Osteoblast (primary cell): ENCODE measurements around the gene ATRNL1. TPM values are rescaled to one million over a fixed set of nuclear protein-coding genes. Genes with fewer than 3 reads are reported as not detected.

Experiments
- DNase-seq: peaks from one replicate; pipeline ENCODE4 v3.0.0; 2011; ENCODE audit warnings: low spot score, mixed read lengths; ENCODE audit not compliant: insufficient read length; ENCODE audit errors: missing footprints
- H2AFZ ChIP-seq: 2 replicates; pipeline ENCODE4 v1.6.0; 2011; ENCODE audit warnings: mild to moderate bottlenecking, low read length
- H3K27ac ChIP-seq: 2 replicates; pipeline ENCODE4 v1.5.1; 2011; ENCODE audit warnings: mild to moderate bottlenecking, low read depth, low read length, moderate library complexity
- H3K27me3 ChIP-seq: 2 replicates; pipeline ENCODE4 v1.6.0; 2012; ENCODE audit warnings: mild to moderate bottlenecking, control low read depth, inconsistent platforms, low read length, moderate library complexity; ENCODE audit not compliant: insufficient read depth
- H3K36me3 ChIP-seq: 2 replicates; pipeline ENCODE4 v1.5.1; 2011; ENCODE audit warnings: mild to moderate bottlenecking, low read length, control low read depth, moderate library complexity; ENCODE audit not compliant: insufficient read depth
- H3K4me1 ChIP-seq: 2 replicates; pipeline ENCODE4 v1.5.1; 2011; ENCODE audit warnings: mild to moderate bottlenecking, low read length, control low read depth, moderate library complexity; ENCODE audit not compliant: insufficient read depth
- H3K4me2 ChIP-seq: 2 replicates; pipeline ENCODE4 v1.6.0; 2011; ENCODE audit warnings: mild to moderate bottlenecking, low read length; ENCODE audit not compliant: insufficient read depth
- H3K4me3 ChIP-seq: fragments of 200-600 bp; sonication (generic); 3 replicates; pipeline ENCODE4 v1.5.1; 2012; ENCODE audit warnings: mild to moderate bottlenecking, low read length, inconsistent platforms; ENCODE audit not compliant: insufficient read depth
- H3K79me2 ChIP-seq: 2 replicates; pipeline ENCODE4 v1.6.0; 2012; ENCODE audit warnings: mild to moderate bottlenecking, low read length, control low read depth, inconsistent platforms; ENCODE audit not compliant: insufficient read depth
- H3K9me3 ChIP-seq: 2 replicates; pipeline ENCODE4 v1.5.1; 2011; ENCODE audit warnings: low read depth, low read length, control low read depth
- H4K20me1 ChIP-seq: 2 replicates; pipeline ENCODE4 v1.6.0; 2012; ENCODE audit warnings: mild to moderate bottlenecking, low read length, control low read depth; ENCODE audit not compliant: insufficient read depth
- CTCF ChIP-seq: IDR thresholded peaks from 2 replicates; pipeline ENCODE4 v1.5.1; 2011; ENCODE audit warnings: mild to moderate bottlenecking, low read depth, low read length, moderate library complexity; ENCODE audit errors: extremely low read depth
- total RNA-seq: library from RNA; depleted of rRNA; stranded (reverse); fragments of >200 nt; gene quantifications from 2 replicates; pipeline ENCODE4 v1.2.3, GENCODE V29; 2012

ATRNL1 gene
- total RNA-seq, 1 donor = 1.4 TPM

DNA sequence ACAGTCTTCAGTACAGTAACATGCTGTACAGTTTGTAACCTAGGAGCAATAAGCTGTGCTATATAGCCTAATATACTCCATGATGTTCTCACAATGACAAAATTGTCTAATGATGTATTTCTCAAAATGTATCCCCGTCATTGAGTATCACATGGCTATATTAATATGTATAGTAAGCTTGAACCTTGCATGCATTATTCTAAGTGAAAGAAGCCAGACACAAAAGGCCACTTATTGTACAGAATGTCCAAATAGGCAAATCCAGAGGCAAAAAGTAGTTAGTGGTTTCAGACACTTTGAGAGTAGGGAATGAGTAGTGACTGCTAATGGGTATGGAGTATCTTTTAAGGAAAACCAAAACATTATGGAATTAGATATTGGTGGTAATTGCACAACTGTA lies 545.1 kb downstream of the ATRNL1 start:
- Histone ChIP-seq H3K4me3 (no peak overlapping the region), H3K4me2 (no peak overlapping the region), H2AFZ (no peak overlapping the region), H4K20me1 (no peaks in the 10 kb centered on the region), H3K27ac (no peak overlapping the region), H3K27me3 (no peaks in the 10 kb centered on the region), H3K36me3 (no peaks in the 10 kb centered on the region), H3K4me1 (no peaks in the 10 kb centered on the region), H3K9me3 (no peaks in the 10 kb centered on the region), H3K79me2 (no peaks in the 10 kb centered on the region)
- TF ChIP-seq CTCF = no peak
- no peak for DNase-seq

- Histone ChIP-seq H3K79me2 (no peaks in the 10 kb centered on the region), H2AFZ (no peak overlapping the region), H3K4me1 (no peaks in the 10 kb centered on the region), H3K9me3 (no peaks in the 10 kb centered on the region), H3K4me3 (no peak overlapping the region), H4K20me1 (no peaks in the 10 kb centered on the region), H3K27me3 (no peaks in the 10 kb centered on the region), H3K27ac (no peak overlapping the region), H3K4me2 (no peak overlapping the region), H3K36me3 (no peaks in the 10 kb centered on the region)
- no peak for TF ChIP-seq CTCF
- DNase-seq = no peak
Measured at GRCh38 chr10:115649217-115649616, 556.1 kb downstream of the ATRNL1 start.

- TF ChIP-seq CTCF = no peak
- Histone ChIP-seq H3K4me3 (no peak overlapping the region), H3K9me3 (no peaks in the 10 kb centered on the region), H3K79me2 (no peaks in the 10 kb centered on the region), H4K20me1 (no peaks in the 10 kb centered on the region), H3K27ac (no peak overlapping the region), H2AFZ (no peak overlapping the region), H3K27me3 (no peaks in the 10 kb centered on the region), H3K4me2 (no peak overlapping the region), H3K4me1 (no peaks in the 10 kb centered on the region), H3K36me3 (no peaks in the 10 kb centered on the region)
- no peak for DNase-seq
Measured at GRCh38 chr10:115653473-115653872, 560.3 kb downstream of the ATRNL1 start.

DNA sequence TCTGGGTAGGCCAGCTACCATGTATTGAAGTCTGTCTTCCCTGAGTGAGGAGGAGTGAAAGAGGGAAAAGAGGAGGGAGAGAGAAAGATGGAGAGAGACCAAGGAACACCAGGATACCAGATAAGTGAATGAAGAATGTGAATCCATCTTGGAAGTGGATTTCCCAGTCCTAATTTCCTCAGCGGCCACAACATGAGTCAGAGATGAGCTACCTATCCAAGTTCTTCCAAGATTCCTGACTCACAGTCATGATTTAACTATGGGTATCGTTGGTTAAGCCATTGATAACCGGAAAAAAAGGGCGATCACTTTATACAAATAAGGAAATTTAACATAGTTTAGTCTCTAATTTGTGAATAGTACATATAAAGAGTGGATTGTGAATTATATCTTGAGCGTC lies 561.8 kb downstream of the ATRNL1 start:
- H3K36me3 ChIP-seq = no peaks in the 10 kb centered on the region
- H3K4me1 ChIP-seq = no peaks in the 10 kb centered on the region
- H2AFZ ChIP-seq = no peak overlapping the region
- no peaks in the 10 kb centered on the region for H3K27me3 ChIP-seq
- no peaks in the 10 kb centered on the region for H4K20me1 ChIP-seq
- no peaks in the 10 kb centered on the region for H3K79me2 ChIP-seq
- no peak overlapping the region for H3K27ac ChIP-seq
- no peaks in the 10 kb centered on the region for H3K9me3 ChIP-seq
- no peak for DNase-seq
- no peak for TF ChIP-seq CTCF
- no peak overlapping the region for H3K4me3 ChIP-seq
- H3K4me2 ChIP-seq = no peak overlapping the region
